Activated CD4-positive, alpha-beta T cell treated with anti-CD3 and anti-CD28 coated beads, Interleukin-2, amount 50 U/mL, for 48 hours (primary cell): ENCODE measurements around the gene ARHGEF28.
A peak's percentile ranks its signal among the peaks of the same experiment; 100 is the strongest.

Experiments
- DNase-seq, 2 experiments: peaks; one replicate each; pipeline ENCODE4 v3.0.0-alpha.2; 2020

Gene ARHGEF28

DNA sequence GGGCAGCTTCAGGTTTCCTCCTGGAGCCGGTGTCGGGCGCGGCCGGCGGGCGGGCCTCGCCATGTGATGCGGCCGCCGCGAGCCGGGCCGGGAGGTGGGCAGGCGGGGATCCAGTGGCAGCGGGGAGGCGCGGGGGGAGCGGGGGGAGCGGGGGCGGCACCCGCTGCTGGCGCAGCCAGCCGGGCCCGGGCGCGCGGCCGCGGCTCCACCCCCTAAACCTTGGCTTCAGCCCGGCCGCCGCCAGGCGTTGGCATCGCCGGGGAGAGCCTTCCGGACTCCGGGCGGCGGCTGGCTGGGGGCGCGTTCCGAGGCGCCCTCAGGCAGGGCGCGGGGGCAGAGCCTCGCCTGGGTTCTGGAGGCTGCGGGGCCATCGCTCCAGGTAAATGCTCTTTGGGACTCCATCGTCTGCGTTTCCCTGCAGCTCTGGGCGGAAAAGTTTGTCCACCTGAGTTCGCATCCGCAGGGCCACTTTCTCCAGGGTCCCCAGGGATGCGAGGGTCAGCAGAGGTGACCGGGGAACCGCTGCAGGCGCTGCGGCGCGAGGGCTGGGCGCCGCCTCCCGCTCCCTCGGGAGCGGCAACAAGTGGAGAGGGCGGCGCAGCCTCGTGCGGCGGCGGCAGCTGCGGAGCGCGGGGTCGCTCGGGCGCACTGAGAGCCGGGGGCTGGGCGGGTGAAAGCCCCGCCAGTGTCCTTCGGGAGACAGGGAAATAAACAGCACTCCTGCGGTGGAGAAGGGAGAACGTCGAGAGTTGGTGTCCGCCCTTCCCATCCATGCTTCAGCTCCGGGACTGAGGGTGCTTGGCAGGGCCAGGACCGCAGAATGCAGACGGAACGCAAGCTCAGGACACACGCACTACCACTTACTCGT lies at the start of gene ARHGEF28:
Gene ARHGEF28, plus strand, starts transcription at position 253 of the 868 bp plus-strand sequence. CDS start 58,656 bp downstream, outside the sequence.
- peak; percentile 20 to 24 for DNase-seq

- DNase-seq: no peak
These were observed 43.5 kb upstream of the ARHGEF28 start for GRCh38 chr5:73582285-73583145.

DNA sequence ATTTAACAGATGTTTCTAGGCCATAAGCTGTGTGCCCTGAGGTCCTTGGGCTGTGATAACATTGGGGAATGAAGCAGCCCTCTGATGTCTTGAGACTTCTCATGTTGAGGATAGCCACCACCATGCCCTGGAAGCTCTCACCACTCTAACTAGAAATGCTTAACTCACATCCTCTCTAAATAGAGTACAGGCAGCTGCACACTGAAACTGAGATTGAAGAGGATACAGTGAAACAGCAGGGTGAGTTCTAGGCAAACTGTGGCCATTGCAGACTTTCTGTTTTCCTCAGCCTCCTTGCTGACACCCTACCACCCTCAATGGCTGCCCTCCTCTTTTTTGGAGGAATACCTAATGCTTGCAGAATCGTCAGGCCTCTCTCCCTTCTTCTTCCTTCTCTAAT lies 38.1 kb upstream of the ARHGEF28 start:
- DNase-seq: no peak

DNA sequence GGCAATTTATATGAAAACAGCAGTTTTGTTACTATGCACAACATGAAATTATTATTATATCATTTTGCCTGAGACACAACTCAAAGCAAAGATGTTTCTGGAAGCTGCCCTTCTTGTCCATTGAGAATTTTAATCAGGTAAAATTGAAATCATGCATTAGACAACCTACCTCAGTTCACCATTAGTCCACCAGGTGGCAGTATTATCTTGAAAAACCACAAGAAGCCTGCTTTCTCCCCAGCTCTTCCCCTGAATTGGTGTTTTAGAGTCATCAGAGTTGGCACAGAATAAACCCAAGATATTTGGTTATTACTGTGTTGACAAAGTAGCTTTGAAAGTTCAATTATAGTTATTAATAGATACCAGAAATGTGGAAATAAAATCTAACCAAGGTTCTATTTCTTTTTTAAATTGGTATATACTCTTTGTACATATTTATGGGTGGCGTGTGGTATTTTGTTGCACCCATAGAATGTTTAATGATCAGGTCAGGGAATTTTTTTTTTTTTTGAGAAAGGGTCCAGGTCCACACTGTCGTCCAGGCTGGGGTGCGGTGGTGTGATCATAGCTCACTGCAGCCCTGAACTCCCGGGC lies 34.8 kb upstream of the ARHGEF28 start:
- DNase-seq: peak in 1 of 2 experiments; percentile 13

- no peak for DNase-seq
These were observed 34.1 kb upstream of the ARHGEF28 start for GRCh38 chr5:73591698-73592501.

DNA sequence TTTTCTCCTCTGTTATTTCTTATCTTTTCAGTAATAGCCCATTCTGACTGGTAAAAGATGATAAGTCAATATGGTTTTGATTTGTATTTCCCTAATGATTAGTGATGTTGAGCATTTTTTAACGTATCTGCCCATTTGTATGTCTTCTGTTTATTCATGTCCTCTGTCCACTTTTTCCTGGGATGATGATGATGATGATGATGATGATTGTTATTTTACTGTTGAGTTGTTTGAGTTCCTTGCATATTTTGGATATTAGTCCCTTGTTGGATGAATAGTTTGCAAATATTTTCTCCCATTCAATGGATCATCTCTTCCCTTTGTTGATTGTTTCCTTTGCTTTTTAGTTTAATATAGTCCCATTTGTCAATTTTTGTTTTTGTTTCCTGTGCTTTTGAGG lies 33.4 kb upstream of the ARHGEF28 start:
- DNase-seq: no peak

- DNase-seq: no peak
These were observed 29.2 kb upstream of the ARHGEF28 start for GRCh38 chr5:73596705-73597328.

DNA sequence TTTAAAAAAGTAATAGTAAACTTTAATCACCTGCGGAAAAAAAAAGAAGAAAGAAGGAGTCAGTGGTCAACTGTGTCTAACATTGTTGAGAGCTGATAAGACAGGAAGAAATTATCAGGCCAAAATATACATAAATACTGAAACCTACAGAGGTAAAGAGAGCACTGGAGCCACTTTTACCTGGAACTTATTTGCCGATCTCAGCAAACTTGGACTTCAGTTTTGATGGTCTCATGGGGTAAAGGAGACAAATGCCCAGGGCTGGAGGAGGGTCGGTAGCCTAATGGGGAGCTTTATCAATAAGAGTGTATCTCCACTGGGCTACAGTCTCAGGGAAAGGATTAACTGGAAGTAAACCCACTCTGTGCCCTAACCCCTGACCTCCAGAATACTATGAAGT lies 26.6 kb upstream of the ARHGEF28 start:
- DNase-seq: no peak

GRCh38 chr5:73603998-73604397 lies 22.0 kb upstream of the ARHGEF28 start:
- no peak for DNase-seq

- no peak for DNase-seq
These were observed 20.5 kb upstream of the ARHGEF28 start for GRCh38 chr5:73605223-73606087.

DNA sequence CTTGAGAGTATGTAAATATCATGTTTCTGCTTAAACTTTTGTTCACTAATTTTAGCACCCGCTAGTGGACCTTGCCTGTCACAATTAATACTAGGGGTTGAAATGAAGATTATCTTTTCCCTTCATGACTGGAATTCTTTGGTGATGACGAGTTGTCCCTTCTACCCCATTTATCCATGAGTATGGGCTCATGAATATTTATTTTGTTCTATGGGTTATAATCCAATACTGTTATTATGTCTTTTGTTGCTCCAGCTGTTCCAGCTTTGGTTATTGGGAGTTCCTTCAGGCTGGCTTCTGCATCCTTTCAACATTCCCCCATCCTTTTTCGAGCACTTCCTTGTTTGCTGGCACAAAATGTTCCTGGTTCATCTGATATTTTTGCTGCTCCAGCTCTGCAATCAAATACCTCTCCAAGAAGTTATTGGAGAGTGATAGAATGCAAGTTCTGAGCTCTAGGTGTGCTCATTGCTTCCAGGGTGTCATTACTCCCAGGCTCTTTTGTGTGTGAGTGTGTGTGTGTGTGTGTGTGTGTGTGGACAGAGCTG lies 19.7 kb upstream of the ARHGEF28 start:
- no peak for DNase-seq

DNA sequence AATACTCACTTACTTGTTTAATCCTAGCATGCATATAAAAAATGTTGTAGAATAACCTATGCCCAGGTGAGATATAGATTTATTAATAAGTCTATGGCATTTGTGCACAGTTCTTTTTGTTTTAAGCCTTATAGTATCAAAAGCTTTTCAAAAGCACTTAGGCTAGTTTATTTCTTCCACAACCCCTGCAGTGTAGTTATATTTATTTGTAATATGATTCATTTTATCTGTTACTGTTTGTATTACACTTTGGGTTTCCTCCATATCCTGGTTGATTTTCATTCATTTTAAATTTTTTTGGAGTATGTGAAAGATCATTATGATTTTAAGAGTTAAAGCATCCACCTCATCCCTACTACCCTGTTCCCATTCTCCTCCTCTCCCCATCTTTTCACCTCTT lies 18.8 kb upstream of the ARHGEF28 start:
- no peak for DNase-seq

GRCh38 chr5:73612799-73613198 lies 13.2 kb upstream of the ARHGEF28 start:
- no peak for DNase-seq

DNA sequence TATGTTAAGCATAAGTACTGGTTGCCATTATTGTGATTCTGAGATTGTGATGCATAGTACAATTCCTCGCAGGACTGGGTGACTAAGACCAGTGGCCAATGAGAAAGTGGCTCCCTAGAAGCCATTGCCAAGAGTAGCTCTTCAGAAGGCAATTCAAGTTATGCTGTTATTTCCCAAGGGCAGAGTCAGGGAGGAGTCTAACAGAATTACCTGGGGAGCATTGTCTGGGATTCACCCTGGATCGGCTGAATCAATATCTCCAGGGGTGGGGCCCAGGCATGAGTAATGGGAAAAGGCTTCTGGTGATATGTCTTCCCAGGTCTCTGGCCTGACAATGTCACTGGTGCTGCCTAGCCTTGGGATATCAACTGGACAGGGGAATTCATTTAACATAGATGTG lies 10.9 kb upstream of the ARHGEF28 start:
- no peak for DNase-seq

DNA sequence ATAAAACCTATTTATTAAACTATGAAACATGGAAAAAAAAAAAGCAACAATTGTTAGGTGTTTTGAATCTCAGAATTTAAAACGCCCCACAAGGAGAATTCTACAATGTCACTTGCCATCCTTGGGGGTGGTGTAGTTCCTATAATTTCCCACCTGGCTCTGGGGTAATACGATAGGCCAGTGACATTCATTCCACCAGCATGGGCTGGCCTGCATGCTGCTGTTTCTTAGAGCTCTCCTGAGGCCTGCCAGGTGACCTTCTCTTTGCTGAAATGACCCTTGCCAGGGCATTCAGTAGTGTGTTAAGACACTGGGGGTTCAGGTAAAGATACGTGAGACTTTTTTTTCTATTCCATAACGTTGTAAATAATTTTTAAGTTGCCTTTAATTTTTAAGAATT lies 10.0 kb upstream of the ARHGEF28 start:
- no peak for DNase-seq

DNA sequence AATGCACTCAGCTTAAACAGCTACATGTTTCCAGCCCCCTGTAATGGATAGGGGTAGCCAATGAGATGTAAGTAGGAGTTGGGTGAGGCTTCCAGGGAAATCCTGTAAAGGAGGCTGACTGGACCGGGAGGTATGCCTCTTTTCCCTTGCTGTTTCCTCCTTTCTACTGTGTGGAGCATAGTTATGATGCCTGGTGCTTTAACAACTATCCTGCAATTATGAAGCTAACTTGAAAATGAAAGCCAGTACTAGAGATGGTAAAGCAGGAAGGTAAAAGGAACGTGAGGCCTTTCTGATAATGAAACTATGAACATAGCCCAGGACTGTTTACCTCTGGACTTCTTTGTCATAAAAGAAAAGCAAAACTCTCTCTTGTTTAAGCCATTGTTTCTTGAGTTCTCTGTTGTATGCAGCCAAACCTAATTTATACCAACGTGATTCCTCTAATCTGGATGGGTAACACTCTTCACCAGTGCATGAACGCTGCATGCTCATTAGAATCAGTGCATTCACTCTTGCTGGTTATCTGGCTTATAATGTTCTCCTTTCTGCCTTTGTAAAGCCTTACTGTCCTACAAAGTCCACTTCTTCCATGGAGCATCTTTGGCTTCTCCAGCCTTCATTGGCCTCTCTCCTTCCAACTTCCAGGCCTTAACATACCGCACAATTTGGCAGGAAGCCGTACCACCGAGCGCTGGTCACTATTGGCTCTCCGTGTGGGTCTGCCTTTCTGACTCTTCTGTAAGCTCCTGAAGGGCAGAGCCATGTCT lies 8.3 kb upstream of the ARHGEF28 start:
- DNase-seq: no peak

GRCh38 chr5:73619606-73620333 lies 6.2 kb upstream of the ARHGEF28 start:
- DNase-seq: no peak

DNA sequence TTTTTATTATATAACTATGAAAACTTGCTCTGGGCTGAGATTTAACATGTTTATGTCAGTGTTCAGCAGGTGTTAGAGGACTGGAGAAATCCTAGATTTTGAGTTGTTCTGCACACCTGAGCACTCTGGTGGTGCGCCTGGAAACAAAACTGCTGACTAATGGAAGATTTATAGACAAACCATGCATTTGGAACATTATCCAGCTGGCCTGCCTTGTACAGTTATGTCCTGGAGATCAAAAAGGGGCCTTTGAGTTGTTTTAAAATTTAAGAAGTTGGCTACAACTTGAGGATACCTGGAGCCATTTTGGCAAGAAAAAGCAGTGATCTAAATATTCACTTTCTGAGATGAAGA lies 5.7 kb upstream of the ARHGEF28 start:
- no peak for DNase-seq

DNA sequence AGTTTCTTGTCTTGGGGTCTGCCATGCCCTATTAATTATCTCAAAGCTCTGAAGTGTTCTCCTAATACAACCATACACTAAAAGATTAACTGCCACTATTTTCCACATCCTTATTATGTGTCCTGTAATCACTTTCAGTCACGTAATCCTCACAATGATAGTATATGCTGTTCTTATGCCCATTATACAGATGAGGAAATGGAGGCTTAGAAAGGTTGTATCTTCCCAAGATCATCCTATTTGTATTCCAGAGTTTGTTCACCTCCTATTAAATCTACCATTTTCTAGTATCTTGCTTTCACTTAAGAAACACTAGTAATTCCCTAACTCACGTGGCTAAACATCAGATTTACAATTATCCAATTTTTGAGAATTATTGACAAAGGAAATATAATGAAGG lies 2.9 kb upstream of the ARHGEF28 start:
- DNase-seq: no peak
